H9 (cell line): ENCODE data around the gene AMMECR1. TPM values are rescaled to one million over a fixed set of nuclear protein-coding genes. Genes with fewer than 3 reads are reported as not detected.

Experiments used
- DNase-seq: peaks from one replicate; pipeline ENCODE4 v3.0.0-alpha.2; 2017
- H2AFZ ChIP-seq: one replicate; pipeline ENCODE4 v1.6.1; 2013; ENCODE audit warnings: mild to moderate bottlenecking, low read length, control low read depth, moderate library complexity
- H2AK5ac ChIP-seq: 2 replicates; pipeline ENCODE4 v1.6.1; 2013; ENCODE audit warnings: low read length, control low read depth, mixed read lengths; ENCODE audit not compliant: insufficient read length
- H2BK120ac ChIP-seq: one replicate; pipeline ENCODE4 v1.6.1; 2013; ENCODE audit warnings: low read depth, mild to moderate bottlenecking, low read length, control low read depth, inconsistent platforms; ENCODE audit not compliant: poor library complexity, severe bottlenecking
- H2BK12ac ChIP-seq: 2 replicates; pipeline ENCODE4 v1.6.1; 2013; ENCODE audit warnings: low read length, control low read depth, mixed read lengths, low read depth; ENCODE audit not compliant: insufficient read length
- H2BK15ac ChIP-seq: 2 replicates; pipeline ENCODE4 v1.6.1; 2013; ENCODE audit warnings: low read depth, low read length, control low read depth
- H2BK20ac ChIP-seq: one replicate; pipeline ENCODE4 v1.6.1; 2013; ENCODE audit warnings: low read depth, mild to moderate bottlenecking, low read length, control low read depth, inconsistent platforms; ENCODE audit not compliant: poor library complexity, severe bottlenecking
- H2BK5ac ChIP-seq: 2 replicates; pipeline ENCODE4 v1.6.1; 2013; ENCODE audit warnings: low read length, control low read depth, mixed read lengths; ENCODE audit not compliant: insufficient read length
- H3K14ac ChIP-seq: 2 replicates; pipeline ENCODE4 v1.6.1; 2013; ENCODE audit warnings: low read length, control low read depth; ENCODE audit not compliant: insufficient read depth
- H3K18ac ChIP-seq: 2 replicates; pipeline ENCODE4 v1.6.1; 2013; ENCODE audit warnings: low read depth, mild to moderate bottlenecking, mixed read lengths, low read length, control low read depth; ENCODE audit not compliant: insufficient read length
- H3K23ac ChIP-seq: 2 replicates; pipeline ENCODE4 v1.6.1; 2013; ENCODE audit warnings: low read length, control low read depth, mixed read lengths, low read depth; ENCODE audit not compliant: insufficient read length
- H3K23me2 ChIP-seq: 2 replicates; pipeline ENCODE4 v1.6.1; 2013; ENCODE audit warnings: low read depth, mild to moderate bottlenecking, mixed read lengths, low read length, control low read depth; ENCODE audit not compliant: insufficient read length, poor library complexity, severe bottlenecking
- H3K27ac ChIP-seq: 2 replicates; pipeline ENCODE4 v1.5.1; 2013; ENCODE audit warnings: low read length, control low read depth, mixed read lengths, low read depth; ENCODE audit not compliant: insufficient read length
- H3K27me3 ChIP-seq: 2 replicates; pipeline ENCODE4 v1.6.1; 2013; ENCODE audit warnings: low read length, control low read depth, inconsistent platforms; ENCODE audit not compliant: insufficient read depth
- H3K4ac ChIP-seq: 2 replicates; pipeline ENCODE4 v1.6.1; 2013; ENCODE audit warnings: low read depth, mild to moderate bottlenecking, control low read depth, inconsistent platforms, low read length, moderate library complexity
- H3K4me1 ChIP-seq: 2 replicates; pipeline ENCODE4 v1.6.1; 2013; ENCODE audit warnings: low read length, control low read depth, inconsistent platforms; ENCODE audit not compliant: insufficient read depth
- H3K4me2 ChIP-seq: 2 replicates; pipeline ENCODE4 v1.6.1; 2013; ENCODE audit warnings: low read length, control low read depth, mixed read lengths; ENCODE audit not compliant: insufficient read length, insufficient read depth
- H3K56ac ChIP-seq: 2 replicates; pipeline ENCODE4 v1.6.1; 2013; ENCODE audit warnings: low read depth, mild to moderate bottlenecking, mixed read lengths, low read length, control low read depth; ENCODE audit not compliant: insufficient read length
- H3K79me1 ChIP-seq: 2 replicates; pipeline ENCODE4 v1.6.1; 2013; ENCODE audit warnings: low read depth, mild to moderate bottlenecking, moderate library complexity, low read length, control low read depth, inconsistent platforms; ENCODE audit not compliant: insufficient read depth, poor library complexity, severe bottlenecking
- H3K79me2 ChIP-seq: 2 replicates; pipeline ENCODE4 v1.6.1; 2013; ENCODE audit warnings: low read length, control low read depth, inconsistent platforms; ENCODE audit not compliant: insufficient read depth
- H3K9ac ChIP-seq: 2 replicates; pipeline ENCODE4 v1.6.1; 2013; ENCODE audit warnings: low read length, control low read depth, mixed read lengths; ENCODE audit not compliant: insufficient read length; ENCODE audit errors: extremely low read depth
- H3K9me3 ChIP-seq: one replicate; pipeline ENCODE4 v1.6.1; 2013; ENCODE audit warnings: low read depth, low read length, inconsistent platforms; ENCODE audit not compliant: control insufficient read depth
- H3T11ph ChIP-seq: one replicate; pipeline ENCODE4 v1.6.1; 2013; ENCODE audit warnings: mild to moderate bottlenecking, low read length, control low read depth, inconsistent platforms
- H4K20me1 ChIP-seq: one replicate; pipeline ENCODE4 v1.6.1; 2013; ENCODE audit not compliant: control insufficient read depth, insufficient read length, insufficient read depth
- H4K5ac ChIP-seq: 2 replicates; pipeline ENCODE4 v1.6.1; 2013; ENCODE audit warnings: low read depth, mild to moderate bottlenecking, mixed read lengths, low read length, control low read depth; ENCODE audit not compliant: insufficient read length
- H4K8ac ChIP-seq: replicated peaks from 2 replicates; pipeline ENCODE4 v1.6.1; 2013; ENCODE audit warnings: low read length, control low read depth, mixed read lengths, low read depth; ENCODE audit not compliant: insufficient read length
- H4K91ac ChIP-seq: 2 replicates; pipeline ENCODE4 v1.6.1; 2013; ENCODE audit warnings: low read depth, mild to moderate bottlenecking, moderate library complexity, mixed read lengths, low read length, control low read depth; ENCODE audit not compliant: insufficient read length
- H3K27ac Mint-ChIP-seq, 3 experiments: 2 replicates in 2 of 3; 3 replicates in 1 of 3; pipeline ENCODE4 v1.8.0; 2020 to 2021; ENCODE audit warnings: mixed read lengths in 3 of 3, mild to moderate bottlenecking in 1 of 3, moderate library complexity in 1 of 3
- H3K27me3 Mint-ChIP-seq: 2 replicates; pipeline ENCODE4 v1.8.0; 2021; ENCODE audit warnings: low read depth, mild to moderate bottlenecking, moderate library complexity, mixed read lengths
- H3K36me3 Mint-ChIP-seq, 3 experiments: 2 replicates in 2 of 3; 3 replicates in 1 of 3; pipeline ENCODE4 v1.8.0; 2020 to 2021; ENCODE audit warnings: low read depth in 3 of 3, mixed read lengths in 3 of 3; ENCODE audit not compliant: insufficient read depth in 1 of 3
- H3K4me1 Mint-ChIP-seq, 2 experiments: 2 replicates each; pipeline ENCODE4 v1.8.0; 2020; ENCODE audit warnings: mixed read lengths in 2 of 2
- H3K4me3 Mint-ChIP-seq, 2 experiments: 2 replicates in 1 of 2; 3 replicates in 1 of 2; pipeline ENCODE4 v1.8.0; 2020 to 2021; ENCODE audit warnings: mild to moderate bottlenecking in 2 of 2, mixed read lengths in 2 of 2, moderate library complexity in 1 of 2
- H3K9me3 Mint-ChIP-seq, 2 experiments: 2 replicates in 1 of 2; 3 replicates in 1 of 2; pipeline ENCODE4 v1.8.0; 2020; ENCODE audit warnings: mild to moderate bottlenecking in 2 of 2, mixed read lengths in 2 of 2, moderate library complexity in 1 of 2
- CTCF ChIP-seq: fragments of 200-600 bp; sonication (generic); conservative IDR thresholded peaks from 3 replicates; pipeline ENCODE4 v1.8.0; 2021; ENCODE audit warnings: antibody characterized with exemption, mild to moderate bottlenecking
- total RNA-seq: library from RNA; stranded (reverse); gene quantifications from 2 replicates; pipeline ENCODE4 v1.2.1, GENCODE V29; 2021

AMMECR1 gene
- total RNA-seq, 1 experiment from 2014 or later = 28.5 TPM

GRCh38 chrX:110282922-110283321, 35.0 kb downstream of the AMMECR1 start:
- Histone ChIP-seq H3K27ac (no peak overlapping the region), H2BK120ac (no peak overlapping the region), H4K8ac (no peak overlapping the region), H3K18ac (no peak overlapping the region), H3K14ac (no peak overlapping the region), H3K9ac (no peak overlapping the region), H3K4me1 (no peaks in the 10 kb centered on the region), H3K56ac (no peak overlapping the region), H4K20me1 (no peaks in the 10 kb centered on the region), H3T11ph (no peak overlapping the region), H2BK15ac (no peak overlapping the region), H4K91ac (no peak overlapping the region), H3K4me2 (no peak overlapping the region), H4K5ac (no peak overlapping the region), H2BK20ac (no peak overlapping the region), H2BK5ac (no peak overlapping the region), H3K79me2 (peaks cover 2% of the 10 kb centered on the region; the same call in 1 of the 2 replicates), H2BK12ac (no peak overlapping the region), H3K27me3 (no peaks in the 10 kb centered on the region), H3K9me3 (no peaks in the 10 kb centered on the region), H3K4ac (no peak overlapping the region), H2AFZ (no peak overlapping the region), H2AK5ac (no peak overlapping the region), H3K23ac (no peak overlapping the region), H3K23me2 (no peaks in the 10 kb centered on the region), H3K79me1 (peaks cover 15% of the 10 kb centered on the region)
- Mint-ChIP-seq H3K9me3 (no peaks in the 10 kb centered on the region), H3K4me3 (no peak overlapping the region), H3K36me3 (no peaks in the 10 kb centered on the region; a peak in 1 of 7 replicates), H3K27me3 (no peaks in the 10 kb centered on the region), H3K4me1 (peaks cover 8% of the 10 kb centered on the region in 2 experiments), H3K27ac (no peak overlapping the region)
- no peak for DNase-seq
- TF ChIP-seq CTCF = no peak
